AG10803 (cell line): ENCODE measurements around the gene HARBI1.

Source experiments
- DNase-seq: peaks from one replicate; pipeline ENCODE4 v3.0.0; 2010; ENCODE audit warnings: low read depth
- H3K4me3 ChIP-seq: 2 replicates; pipeline ENCODE4 v1.5.1; 2011; ENCODE audit warnings: mild to moderate bottlenecking, low read length, control low read depth
- CTCF ChIP-seq: conservative IDR thresholded peaks from 2 replicates; pipeline ENCODE4 v1.5.1; 2011; ENCODE audit warnings: mild to moderate bottlenecking, low read length, control low read depth, inconsistent platforms

The HARBI1 gene

GRCh38 chr11:46618837-46619236, 1.8 kb upstream of the HARBI1 start:
- peak overlapping the region; percentile 100 for H3K4me3 ChIP-seq
- no peak for TF ChIP-seq CTCF
- no peak for DNase-seq

- DNase-seq: no peak
- TF ChIP-seq CTCF: no peak
- peak overlapping the region; percentile 100 for H3K4me3 ChIP-seq
Observed at GRCh38 chr11:46617972-46618314, 916 bp upstream of the HARBI1 start.

- DNase-seq: no peak
- H3K4me3 ChIP-seq: peak overlapping the region; percentile 100
- no peak for TF ChIP-seq CTCF
Observed at GRCh38 chr11:46616551-46617133, 385 bp downstream of the HARBI1 start.

GRCh38 chr11:46615756-46616155, 1.3 kb downstream of the HARBI1 start:
- DNase-seq: peak; percentile 25
- no peak overlapping the region for H3K4me3 ChIP-seq

GRCh38 chr11:46612326-46612725, 4.7 kb downstream of the HARBI1 start:
- no peak for TF ChIP-seq CTCF
- DNase-seq: no peak
- H3K4me3 ChIP-seq: no peak overlapping the region

More at GRCh38 chr11:46615756-46616155, 1.3 kb downstream of the HARBI1 start:
- no peak for TF ChIP-seq CTCF

GRCh38 chr11:46611526-46612304, 5.3 kb downstream of the HARBI1 start:
- DNase-seq: no peak
- H3K4me3 ChIP-seq: no peak overlapping the region
- no peak for TF ChIP-seq CTCF

GRCh38 chr11:46609386-46609785, 7.6 kb downstream of the HARBI1 start:
- no peak overlapping the region for H3K4me3 ChIP-seq
- DNase-seq: no peak
- no peak for TF ChIP-seq CTCF
